GM21447 (cell line): Measurements from ENCODE around the gene DCUN1D4.

ENCODE experiments used
- ATAC-seq: cut with Tn5 transposase; IDR thresholded peaks from one replicate; pipeline ENCODE4 v1.9.1; 2021; ENCODE audit not compliant: unreplicated experiment

Gene DCUN1D4

DNA sequence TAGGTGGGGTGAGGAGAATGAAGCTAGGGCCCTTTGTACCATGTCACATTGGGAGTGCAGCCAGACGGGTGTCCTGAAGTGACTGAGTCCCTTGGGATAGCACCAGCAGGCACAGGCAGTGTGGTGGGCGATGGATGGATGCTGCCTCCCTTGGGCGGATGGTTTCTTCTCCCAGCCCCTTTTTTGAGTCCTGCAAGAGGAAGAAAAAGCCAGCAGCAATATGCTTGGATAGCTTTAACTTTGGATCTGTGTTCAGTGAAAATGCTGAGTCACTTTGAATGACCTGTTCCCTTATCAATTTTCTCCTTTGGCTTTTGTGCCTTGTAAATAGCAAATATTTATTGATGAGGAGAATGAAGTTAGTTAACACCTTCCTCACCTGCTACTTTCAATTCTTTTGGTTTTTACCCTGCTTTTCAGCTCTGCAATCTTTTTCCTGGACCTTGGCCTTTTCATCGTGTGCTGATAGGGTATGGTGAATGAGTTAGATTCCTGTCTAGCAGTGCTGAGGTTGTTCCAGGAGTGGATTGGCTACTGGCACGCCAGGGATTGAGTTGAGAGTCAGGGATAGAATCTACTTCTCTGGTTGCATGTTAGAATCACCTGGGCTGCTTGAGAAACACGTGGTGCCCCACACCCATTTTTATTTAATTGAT lies 10.2 kb downstream of the DCUN1D4 start:
- no peak for ATAC-seq

DNA sequence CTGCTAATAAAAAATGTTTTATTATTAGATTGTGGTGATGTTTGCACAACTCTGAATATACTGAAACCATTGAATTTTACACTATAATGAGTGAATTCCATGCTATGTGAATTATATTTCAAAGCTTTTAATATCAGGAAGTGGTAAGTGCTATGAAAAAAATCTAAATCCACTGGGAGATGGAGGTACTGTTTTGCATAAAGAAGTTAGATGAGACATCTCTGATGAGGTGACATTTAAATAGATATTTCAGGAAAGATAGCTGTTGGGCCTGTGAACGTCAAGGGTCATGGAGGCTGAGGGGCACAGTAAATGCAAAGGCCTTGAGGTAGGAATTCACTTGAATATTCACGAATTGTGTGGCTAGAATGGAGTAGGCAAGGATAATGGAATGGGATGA lies 12.3 kb downstream of the DCUN1D4 start:
- no peak for ATAC-seq

DNA sequence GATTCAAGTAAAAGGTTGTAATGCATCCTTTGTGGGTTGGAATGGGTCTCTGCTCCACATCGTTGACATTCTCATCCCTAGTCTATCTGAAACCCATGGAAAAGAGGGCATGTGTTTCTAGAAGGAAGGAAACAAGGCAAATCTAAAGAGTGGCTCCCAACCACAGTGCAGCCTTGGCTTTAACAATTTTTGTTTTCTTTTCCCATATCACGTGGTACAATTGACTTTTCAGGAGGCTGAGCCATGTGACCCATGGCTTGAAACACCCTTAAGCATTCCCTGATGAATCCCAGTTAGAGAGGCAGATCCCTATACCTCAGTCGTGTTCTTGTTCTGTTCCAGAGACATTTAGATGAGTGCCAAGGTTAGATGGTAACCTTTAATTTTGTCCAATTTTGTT lies 12.8 kb downstream of the DCUN1D4 start:
- no peak for ATAC-seq

DNA sequence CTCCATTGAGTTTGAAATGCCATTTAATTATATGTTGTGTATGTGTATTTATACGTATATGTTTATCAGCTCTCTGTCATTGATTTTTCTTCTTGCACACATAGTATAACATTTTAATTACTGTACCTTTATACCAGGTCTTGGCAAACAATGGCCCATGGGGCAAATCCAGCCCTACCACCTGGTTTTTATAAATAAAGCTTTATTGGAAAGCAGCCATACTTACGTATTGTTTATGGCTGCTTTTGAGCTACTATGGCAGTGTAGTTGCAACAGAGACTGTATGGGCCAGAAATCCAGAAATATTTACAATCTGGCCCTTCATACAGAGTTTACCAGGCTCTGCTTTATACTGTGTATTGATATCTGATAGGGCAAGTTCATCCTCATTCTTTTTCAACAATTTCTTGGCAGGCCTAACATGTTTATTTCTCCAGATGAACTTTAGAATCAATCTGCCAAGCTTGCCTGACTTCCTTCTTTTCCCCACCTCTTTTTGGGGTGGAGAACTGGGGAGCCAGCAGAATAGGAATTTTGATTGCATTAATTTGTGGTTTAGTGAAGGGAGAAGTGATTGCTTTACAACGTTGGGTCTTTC lies 15.8 kb downstream of the DCUN1D4 start:
- no peak for ATAC-seq

DNA sequence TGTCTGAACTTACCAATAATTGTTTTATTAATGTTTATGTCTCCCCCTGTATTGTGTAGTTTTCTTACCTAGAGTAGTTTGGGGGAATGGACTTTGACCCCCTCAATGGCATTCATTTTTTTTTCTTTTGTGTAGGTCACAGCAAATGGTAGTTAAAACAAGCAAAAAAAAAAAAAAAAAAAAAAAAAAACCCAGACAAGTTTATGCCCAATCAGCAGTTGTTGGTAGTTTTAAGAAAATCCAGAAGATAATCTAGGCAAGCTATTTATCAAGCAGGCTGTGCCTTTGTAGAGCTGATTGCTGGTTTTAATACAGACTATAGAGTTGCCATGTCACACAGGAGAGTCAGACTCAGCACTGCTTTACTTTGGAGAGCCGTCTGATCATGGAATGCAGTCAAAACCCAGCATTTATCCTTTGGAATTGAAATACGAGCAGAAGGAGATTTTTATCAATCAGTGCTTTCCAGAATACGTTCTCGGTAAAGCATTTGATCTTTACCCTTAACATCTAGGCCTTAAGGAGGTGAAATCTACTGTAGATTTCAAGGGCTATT lies 16.6 kb downstream of the DCUN1D4 start:
- ATAC-seq: no peak

DNA sequence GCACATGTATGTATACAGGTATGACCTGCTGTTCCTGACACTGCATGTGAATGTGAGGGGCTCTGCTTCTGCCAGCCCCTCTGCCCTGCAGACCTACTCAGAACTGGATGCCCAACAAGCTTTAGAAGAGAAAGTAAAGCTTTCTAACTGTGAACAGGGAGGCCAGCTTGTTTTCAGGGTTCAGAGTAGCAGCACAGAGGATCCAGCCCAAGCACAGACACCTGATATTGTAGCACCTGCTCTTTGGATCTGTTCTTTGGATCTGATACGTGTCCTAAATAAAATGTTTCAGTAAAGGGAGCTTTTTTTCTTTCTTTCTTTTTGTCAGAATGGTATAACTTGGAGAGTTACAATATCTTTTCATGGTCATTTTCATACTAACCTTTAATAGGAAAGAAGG lies 19.2 kb downstream of the DCUN1D4 start:
- no peak for ATAC-seq

DNA sequence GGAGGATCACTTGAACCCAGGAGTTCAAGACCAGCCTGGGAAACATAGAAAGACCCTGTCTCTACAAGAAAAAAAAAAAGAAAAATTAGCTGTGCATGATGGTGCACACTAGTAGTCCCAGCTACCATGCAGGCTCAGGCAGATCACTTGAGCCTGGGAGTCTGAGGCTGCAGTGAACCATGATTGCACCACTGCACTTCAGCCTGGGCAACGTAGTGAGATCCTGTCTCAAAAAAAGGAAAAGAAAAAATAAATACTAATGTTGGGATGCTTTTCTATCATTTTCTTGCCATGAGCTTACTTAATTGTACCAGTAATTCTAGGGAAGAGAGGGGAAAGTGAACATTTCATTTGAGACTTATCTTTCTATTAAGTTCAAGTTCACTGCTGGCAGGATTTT lies 19.8 kb downstream of the DCUN1D4 start:
- ATAC-seq: no peak

DNA sequence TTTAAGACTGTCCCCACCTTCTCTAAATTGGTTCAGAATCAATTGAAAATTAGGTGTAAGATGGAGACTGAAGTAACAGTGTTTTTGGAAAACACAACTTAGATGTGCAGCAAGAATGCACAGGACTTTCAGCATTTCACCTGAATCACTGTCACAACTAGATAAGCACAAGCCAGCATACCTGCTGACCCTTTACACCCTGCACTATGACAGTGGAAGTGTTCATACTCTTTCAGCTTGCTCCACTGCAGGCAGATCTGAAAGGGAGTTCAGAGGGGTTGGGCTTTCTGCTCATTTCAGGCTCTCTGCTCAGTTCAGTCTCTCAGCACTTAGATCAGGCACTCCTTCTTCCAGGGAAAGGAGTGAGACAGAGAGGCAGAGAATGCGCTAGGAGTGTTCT lies 22.8 kb downstream of the DCUN1D4 start:
- no peak for ATAC-seq

DNA sequence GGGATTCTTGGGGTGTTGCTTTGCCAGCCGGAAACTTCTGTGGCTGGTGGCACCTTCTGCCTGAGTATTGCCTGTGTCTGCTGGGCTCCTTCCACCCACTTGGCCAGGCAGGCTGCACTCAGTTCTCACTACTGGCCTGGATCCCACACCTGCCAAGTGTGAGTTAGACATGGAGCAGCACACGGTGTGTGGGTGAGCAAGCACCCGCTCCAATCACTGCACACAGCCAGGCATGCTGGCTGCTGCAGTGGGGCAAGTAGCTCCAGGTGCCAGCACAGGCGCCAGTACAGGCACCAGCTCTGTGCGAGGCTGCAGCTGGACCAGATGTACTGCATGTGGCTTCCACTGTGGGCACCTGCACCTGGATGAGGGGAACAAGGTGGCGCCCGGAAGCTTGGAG lies 23.9 kb downstream of the DCUN1D4 start:
- ATAC-seq: no peak

DNA sequence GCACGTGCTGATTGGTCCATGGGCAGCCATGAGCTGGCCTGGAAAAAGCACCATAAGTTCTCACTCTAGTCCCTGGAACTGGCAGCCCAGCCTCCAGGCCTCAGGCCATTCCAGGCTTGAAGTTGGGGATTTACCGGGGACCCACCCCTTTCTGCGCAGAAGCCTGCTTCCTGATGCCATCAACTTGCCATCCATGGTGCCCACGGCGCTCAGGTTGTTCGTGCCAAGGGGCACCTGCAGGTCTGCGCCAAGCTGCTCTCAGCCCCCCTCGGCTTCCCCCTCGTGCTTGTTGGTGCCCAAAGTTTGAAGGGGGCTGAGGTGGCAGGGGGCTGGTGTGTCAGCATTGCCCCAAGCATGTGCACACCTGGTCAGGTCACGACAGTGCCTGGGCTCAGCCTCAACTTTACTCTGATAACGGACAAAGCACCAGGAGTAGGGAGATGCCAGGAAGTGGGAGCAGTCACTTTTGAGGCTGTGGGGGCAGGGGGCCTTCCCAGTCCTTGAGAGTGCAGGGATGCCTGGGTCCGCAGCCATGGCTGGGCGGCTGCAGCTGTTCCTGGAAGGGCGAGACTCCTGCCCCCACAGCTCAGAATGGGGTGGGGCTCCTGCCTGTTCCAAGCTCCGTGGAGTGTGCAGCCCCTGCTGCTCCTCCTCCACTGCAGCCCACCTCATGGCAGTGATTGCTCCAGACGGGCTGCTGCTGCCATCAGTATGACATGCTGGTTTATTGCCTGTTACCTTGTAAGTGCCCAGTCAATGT lies 24.9 kb downstream of the DCUN1D4 start:
- ATAC-seq: no peak

DNA sequence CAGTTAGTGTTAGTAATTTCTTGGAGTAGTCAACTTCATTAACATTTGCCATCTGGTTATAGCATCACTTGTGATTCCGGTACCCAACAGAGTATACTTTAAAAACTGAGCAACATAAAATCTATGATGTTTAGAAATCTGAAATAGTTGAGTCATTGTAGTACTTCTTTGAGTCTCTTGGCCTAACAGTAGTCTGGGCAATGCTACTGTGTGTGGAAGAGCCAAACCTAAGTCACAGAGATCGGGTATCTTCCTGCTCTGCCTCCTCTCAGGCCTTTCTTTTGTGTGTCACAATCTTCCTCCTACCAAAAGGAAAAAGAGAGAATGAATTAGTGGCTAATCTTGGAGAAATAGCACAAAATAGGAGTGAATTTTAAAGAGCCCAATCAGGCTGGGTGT lies 25.5 kb downstream of the DCUN1D4 start:
- no peak for ATAC-seq

DNA sequence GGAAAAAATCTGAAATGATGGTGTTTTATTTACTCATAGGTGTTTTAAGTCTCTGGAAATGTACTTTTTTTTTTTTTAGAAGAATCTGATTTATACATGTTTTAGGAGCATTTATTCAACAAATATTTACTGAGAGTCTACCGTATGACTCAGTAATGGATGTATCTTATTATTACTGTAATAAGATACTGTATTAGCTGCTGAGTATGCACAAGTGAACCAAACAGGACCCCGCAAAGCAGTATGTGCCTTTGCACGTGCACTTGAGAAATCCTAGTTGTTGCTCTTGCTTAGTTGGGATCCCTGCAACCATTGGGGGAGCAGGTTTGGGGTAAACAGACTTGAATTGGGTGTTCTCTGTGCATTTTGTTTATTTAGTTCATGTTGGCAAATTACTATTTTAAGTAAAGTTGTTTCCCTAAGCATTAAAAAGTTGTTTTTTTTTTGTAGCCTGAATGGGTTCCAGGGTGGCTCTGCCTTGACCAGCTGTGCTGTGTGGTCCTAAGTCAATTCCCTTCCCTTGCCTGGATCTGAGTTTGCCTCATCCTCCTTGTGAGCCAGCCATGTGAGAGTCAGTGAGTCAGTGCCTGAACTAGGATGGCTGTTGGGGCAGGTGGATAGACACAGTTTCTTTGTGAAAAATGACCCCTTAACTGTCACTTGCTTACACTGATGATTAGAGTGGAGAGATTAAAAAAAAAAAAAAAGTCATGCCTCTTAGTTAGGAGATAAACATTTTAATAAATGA lies 27.7 kb downstream of the DCUN1D4 start:
- no peak for ATAC-seq

DNA sequence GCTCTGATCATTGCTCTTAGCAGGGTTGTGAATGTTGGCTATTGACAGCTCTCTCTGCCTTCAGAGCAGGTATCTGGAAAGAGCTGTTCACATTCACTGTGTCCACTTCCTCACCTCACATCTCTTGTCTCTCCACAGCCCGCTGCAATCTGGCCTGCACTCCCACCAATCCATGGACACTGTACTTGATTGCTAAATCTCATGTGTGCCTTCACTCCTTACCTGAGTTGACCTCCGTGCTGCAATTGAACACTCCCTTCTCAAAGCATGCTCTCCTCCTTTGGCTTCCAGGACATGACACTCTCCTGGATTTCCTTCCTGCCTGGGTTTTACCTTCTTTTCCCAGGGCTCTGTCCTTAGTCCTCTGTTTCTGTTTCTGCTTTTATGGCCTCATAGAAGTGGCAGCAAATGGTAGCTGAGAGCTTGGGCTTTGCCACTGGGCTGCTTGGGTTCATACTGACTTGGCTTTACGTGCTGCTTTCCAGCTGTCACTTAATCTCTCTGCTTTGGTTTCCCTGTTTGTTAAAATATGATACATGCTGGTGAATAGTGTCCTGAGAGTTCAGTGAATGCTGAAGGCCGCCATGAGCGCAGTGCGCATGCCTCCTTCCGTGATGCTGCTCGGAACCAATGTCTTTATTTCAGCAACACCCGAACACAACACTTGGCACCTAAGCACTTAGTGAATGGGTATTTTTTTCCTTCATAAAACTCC lies 29.5 kb downstream of the DCUN1D4 start:
- no peak for ATAC-seq

DNA sequence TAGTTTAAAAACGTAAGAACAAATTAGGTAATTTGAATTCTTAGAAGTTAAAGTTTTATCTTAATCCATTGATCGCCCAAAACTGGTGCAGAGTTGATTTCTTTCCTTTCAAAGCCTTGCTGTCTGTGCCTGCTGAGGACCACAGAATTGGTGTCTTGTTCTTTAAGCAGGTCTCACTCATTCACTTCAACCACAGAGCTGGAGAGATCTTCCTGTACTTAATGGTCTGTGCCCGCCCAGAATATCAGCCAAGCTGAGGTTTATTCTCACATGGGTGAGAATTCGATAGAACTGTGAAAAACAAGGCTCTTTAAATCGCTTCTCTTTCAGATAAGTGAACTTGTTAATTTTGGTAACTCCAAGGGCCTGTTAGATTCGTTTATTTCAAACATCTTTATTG lies 31.6 kb downstream of the DCUN1D4 start:
- no peak for ATAC-seq

DNA sequence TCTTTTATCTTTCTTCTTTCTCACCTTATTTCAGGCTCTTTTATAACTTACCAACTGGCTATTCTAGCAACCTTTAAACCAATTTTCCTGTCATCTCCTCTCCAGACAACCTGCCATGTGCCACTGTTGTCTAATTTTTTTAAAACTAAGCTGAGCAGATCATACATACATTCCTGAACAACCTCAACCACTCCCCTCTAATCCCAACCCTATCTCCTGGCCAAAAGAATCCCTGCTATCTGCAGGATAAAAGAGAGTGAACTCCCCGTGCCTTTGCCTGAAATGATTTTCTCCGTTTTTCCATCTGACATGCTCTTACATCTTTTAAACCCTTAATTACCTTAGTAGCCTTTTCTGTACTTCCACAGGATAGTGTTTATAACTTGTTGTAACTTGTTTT lies 35.5 kb downstream of the DCUN1D4 start:
- ATAC-seq: no peak

DNA sequence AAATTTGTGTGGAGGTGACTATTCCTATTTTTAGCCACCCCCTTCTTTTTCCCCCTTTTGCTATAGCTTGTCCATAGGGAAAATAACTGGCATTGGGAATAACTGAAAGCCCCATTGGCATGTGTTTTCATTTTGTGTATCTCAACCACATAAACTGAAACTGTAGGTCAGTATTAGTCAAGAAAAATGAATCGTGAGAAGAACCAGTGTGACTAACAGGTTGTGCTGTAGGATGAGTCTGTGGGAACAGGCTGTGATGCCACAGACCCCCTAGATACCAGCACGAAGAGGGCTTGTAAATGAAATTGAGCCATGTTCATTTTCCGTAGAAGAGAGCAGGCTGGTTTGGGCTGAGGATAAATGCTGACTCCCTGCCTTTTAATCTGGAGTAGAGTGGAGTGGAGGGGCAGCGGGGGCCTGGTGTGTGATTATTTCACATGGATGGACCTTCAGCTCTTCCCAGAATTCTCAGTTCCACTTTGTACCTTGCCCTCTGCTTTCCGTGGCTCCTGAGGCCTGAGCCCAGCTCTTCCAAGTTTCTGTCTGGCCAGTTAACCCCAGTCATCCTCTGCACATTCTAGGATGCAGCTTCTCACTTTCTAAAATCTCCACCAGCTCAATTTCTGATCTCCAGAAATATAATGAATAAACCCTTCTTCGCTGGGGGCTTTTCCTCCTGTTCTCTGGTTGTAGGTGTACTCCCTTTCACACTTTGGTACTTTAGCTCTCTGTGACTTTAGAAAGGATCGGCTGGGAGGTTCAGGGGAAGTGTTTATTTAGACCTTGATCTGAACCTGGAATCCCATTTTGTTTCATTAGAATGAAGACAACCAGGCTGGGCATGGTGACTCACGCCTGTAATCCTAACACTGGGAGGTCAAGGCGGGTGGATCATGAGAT lies 37.3 kb downstream of the DCUN1D4 start:
- no peak for ATAC-seq

DNA sequence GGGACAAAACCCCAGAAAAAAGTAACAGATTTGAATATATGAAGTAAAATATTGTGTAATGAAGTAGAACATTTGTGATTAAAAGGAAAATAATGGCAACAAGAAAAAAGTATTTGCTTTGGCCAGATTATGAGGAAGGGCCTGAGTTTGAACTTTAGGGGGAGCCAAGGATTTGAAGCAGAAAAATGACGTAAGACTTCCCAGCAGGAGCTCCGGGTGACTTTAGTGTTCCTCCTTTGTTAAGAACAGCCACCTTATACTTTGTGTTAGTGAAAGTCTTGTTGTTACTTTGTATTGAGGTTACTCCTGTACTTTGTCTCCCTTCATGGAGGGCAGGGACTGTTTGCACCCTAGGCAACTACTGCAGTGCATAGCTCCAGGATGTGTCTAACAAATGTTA lies 41.1 kb downstream of the DCUN1D4 start:
- ATAC-seq: no peak

DNA sequence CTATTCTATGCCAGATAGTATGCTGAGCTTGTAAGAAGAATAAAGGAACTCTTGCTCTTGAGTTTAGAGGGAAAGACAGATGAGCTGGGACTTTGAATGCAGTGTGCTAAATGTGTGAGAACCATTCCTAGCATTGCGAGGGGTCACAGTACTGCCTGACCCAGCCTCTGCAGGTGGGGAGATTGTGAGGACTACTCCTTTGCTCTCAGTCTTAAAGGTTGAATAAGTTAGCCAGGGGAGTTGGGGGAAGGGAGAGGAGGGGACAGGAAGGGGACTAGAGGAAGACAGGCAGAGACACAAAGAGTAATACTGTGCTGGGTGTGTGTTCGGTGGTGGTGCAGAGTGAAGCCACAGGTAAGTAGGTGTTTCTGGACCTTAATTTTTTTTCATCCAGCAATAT lies 41.7 kb downstream of the DCUN1D4 start:
- ATAC-seq: no peak

DNA sequence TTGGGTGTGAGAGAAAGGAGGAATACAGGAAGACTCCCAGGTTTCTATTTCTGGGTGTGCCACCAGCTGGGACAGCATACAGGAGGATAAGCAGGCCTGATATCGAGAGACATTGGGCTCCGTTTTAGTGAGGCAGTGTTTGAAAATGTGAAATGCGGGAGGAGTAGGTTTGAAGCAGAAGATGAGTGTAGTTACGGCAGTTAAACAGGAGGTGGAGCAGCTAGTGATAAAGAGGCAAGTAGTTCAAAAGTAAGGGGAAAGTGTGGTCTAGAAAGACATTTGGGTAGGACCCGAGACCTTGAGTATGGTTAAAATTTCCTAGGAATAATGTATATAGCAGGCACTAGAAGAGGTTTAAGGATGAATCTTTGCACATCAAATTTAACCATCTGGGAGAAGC lies 42.4 kb downstream of the DCUN1D4 start:
- ATAC-seq: no peak

DNA sequence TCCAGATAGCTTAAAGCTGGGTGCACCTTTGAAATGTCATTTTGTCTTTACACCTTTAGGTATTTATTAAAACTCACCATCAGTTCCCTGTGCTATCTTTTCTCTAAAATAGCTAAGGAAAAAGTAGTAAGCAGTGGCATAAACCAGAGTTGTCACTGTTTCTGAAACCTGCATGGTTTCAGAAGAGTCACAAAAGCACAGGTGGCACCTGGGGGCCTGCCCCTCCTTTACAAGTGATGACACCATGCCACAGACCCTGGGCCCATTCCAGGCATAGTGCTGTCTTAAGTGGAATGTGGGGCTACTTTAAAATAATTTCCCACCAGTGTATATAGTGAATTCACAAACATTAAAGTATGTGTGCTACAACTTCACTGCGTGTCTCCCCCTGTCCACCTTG lies 47.8 kb downstream of the DCUN1D4 start:
- ATAC-seq: no peak
